OCI-LY7 (cell line): Measurements from ENCODE around the gene PAPLN.

ENCODE experiments used
- CTCF ChIP-seq: fragments of 200-600 bp; sonication (generic); conservative IDR thresholded peaks from 2 replicates; pipeline ENCODE4 v1.5.1; 2014; ENCODE audit warnings: mild to moderate bottlenecking, antibody characterized with exemption, low read length, moderate library complexity, mixed read lengths
- EZH2phosphoT487 ChIP-seq: fragments of 200-600 bp; sonication (generic); IDR thresholded peaks from 2 replicates; pipeline ENCODE4 v1.6.1; 2018; ENCODE audit warnings: low read depth, borderline replicate concordance, mild to moderate bottlenecking, mixed run types, antibody characterized with exemption, low read length, moderate library complexity, mixed read lengths

- TF ChIP-seq CTCF, result no peak
- no peak for TF ChIP-seq EZH2phosphoT487
Measured at GRCh38 chr14:73264080-73264884, 27.0 kb downstream of the PAPLN start.
